Keratinocyte (primary cell): ENCODE results near the gene GSK3A.
"Not testable (repeated sequence)": the region's sequence is repeated elsewhere in the genome, so short reads cannot be mapped to it uniquely, and the experiment has no call there.

ENCODE experiments used
- EZH2 ChIP-seq: IDR thresholded peaks from one replicate; pipeline ENCODE4 v1.6.1; 2012; ENCODE audit warnings: inconsistent platforms, mild to moderate bottlenecking, low read length, moderate library complexity
- TF ChIP-seq, protein P1 (sequence below), 3 experiments: IDR thresholded peaks in 1 of 3; conservative IDR thresholded peaks in 1 of 3; optimal IDR thresholded peaks in 1 of 3; 2 replicates in 2 of 3; 3 replicates in 1 of 3; pipeline versions ENCODE3 to v1.5.1; 2011; ENCODE audit warnings: low read length in 3 of 3, mild to moderate bottlenecking in 3 of 3, moderate library complexity in 2 of 3, control low read depth in 1 of 3, inconsistent platforms in 1 of 3; ENCODE audit not compliant: insufficient read depth in 2 of 3; ENCODE audit errors: extremely low read depth in 1 of 3

DNA sequence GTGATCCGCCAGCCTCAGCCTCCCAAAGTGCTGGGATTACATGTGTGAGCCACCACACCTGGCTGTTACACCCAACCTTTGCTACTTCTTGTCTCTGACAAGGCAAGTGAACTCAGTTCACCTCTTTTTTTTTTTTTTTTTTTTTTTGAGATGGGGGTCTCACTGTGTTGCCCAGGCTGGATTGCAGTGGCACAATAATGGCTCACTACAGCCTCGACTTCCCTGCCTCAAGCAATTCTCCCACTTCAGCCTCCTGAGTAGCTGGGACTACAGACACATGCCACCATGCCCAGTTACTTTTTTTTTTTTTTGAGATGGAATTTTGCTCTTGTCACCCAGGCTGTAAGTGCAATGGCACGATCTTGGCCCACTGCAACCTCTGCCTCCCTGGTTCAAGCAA is 15.4 kb upstream of the GSK3A start:
- TF ChIP-seq, protein P1, sequence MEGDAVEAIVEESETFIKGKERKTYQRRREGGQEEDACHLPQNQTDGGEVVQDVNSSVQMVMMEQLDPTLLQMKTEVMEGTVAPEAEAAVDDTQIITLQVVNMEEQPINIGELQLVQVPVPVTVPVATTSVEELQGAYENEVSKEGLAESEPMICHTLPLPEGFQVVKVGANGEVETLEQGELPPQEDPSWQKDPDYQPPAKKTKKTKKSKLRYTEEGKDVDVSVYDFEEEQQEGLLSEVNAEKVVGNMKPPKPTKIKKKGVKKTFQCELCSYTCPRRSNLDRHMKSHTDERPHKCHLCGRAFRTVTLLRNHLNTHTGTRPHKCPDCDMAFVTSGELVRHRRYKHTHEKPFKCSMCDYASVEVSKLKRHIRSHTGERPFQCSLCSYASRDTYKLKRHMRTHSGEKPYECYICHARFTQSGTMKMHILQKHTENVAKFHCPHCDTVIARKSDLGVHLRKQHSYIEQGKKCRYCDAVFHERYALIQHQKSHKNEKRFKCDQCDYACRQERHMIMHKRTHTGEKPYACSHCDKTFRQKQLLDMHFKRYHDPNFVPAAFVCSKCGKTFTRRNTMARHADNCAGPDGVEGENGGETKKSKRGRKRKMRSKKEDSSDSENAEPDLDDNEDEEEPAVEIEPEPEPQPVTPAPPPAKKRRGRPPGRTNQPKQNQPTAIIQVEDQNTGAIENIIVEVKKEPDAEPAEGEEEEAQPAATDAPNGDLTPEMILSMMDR (optimal IDR thresholded peaks at IDR 0.05 in 1 of 3, IDR thresholded peaks at IDR 0.05 in 1 of 3, conservative IDR thresholded peaks at IDR 0.05 in 1 of 3; ENCODE audit: extremely low read depth in 1 of 3, insufficient read depth in 2 of 3, low read length in 3 of 3) = not testable (repeated sequence)
- not testable (repeated sequence) for TF ChIP-seq EZH2
